ENCODE data around the gene PIP5K1B.
"Not testable (repeated sequence)": the region's sequence is repeated elsewhere in the genome, so short reads cannot be mapped to it uniquely, and the experiment has no call there.

The PIP5K1B gene

GRCh38 chr9:68704814-68705530 lies at the start of gene PIP5K1B:
Gene PIP5K1B, plus strand, starts transcription at chr9:68705240. Its CDS starts 117,375 bp downstream, at chr9:68822615.
- peak in 1 of 2 donors; percentile 15 for DNase-seq (ENCODE audit: low read depth in 1 of 2, low spot score in 1 of 2)

GRCh38 chr9:68664036-68664435 lies 41.0 kb upstream of the PIP5K1B start:
- DNase-seq (ENCODE audit: low read depth in 1 of 2, low spot score in 1 of 2) = no peak

GRCh38 chr9:68668127-68668526 lies 36.9 kb upstream of the PIP5K1B start:
- DNase-seq (ENCODE audit: low read depth in 1 of 2, low spot score in 1 of 2) = no peak

- no peak for DNase-seq (ENCODE audit: low read depth in 1 of 2, low spot score in 1 of 2)
Observed at GRCh38 chr9:68669218-68669617, 35.8 kb upstream of the PIP5K1B start.

- no peak for DNase-seq (ENCODE audit: low read depth in 1 of 2, low spot score in 1 of 2)
Observed at GRCh38 chr9:68672215-68672614, 32.8 kb upstream of the PIP5K1B start.

- DNase-seq (ENCODE audit: low read depth in 1 of 2, low spot score in 1 of 2) = no peak
Observed at GRCh38 chr9:68672625-68673024, 32.4 kb upstream of the PIP5K1B start.

- no peak for DNase-seq (ENCODE audit: low read depth in 1 of 2, low spot score in 1 of 2)
Observed at GRCh38 chr9:68678430-68678829, 26.6 kb upstream of the PIP5K1B start.

GRCh38 chr9:68683433-68683832 lies 21.6 kb upstream of the PIP5K1B start:
- DNase-seq (ENCODE audit: low read depth in 1 of 2, low spot score in 1 of 2) = no peak

- DNase-seq (ENCODE audit: low read depth in 1 of 2, low spot score in 1 of 2) = no peak
Observed at GRCh38 chr9:68685213-68685612, 19.8 kb upstream of the PIP5K1B start.

- no peak for DNase-seq (ENCODE audit: low read depth in 1 of 2, low spot score in 1 of 2)
Observed at GRCh38 chr9:68685770-68686169, 19.3 kb upstream of the PIP5K1B start.

GRCh38 chr9:68690088-68690487 lies 15.0 kb upstream of the PIP5K1B start:
- no peak for DNase-seq (ENCODE audit: low read depth in 1 of 2, low spot score in 1 of 2)

GRCh38 chr9:68692519-68692918 lies 12.5 kb upstream of the PIP5K1B start:
- no peak for DNase-seq (ENCODE audit: low read depth in 1 of 2, low spot score in 1 of 2)

GRCh38 chr9:68694125-68694524 lies 10.9 kb upstream of the PIP5K1B start:
- DNase-seq (ENCODE audit: low read depth in 1 of 2, low spot score in 1 of 2) = no peak

GRCh38 chr9:68697851-68698250 lies 7.2 kb upstream of the PIP5K1B start:
- DNase-seq (ENCODE audit: low read depth in 1 of 2, low spot score in 1 of 2) = no peak

- no peak for DNase-seq (ENCODE audit: low read depth in 1 of 2, low spot score in 1 of 2)
Observed at GRCh38 chr9:68698943-68699509, 6.0 kb upstream of the PIP5K1B start.

- not testable (repeated sequence) for DNase-seq (ENCODE audit: low read depth in 1 of 2, low spot score in 1 of 2)
Observed at GRCh38 chr9:68699625-68700024, 5.4 kb upstream of the PIP5K1B start.

- DNase-seq (ENCODE audit: low read depth in 1 of 2, low spot score in 1 of 2) = no peak
Observed at GRCh38 chr9:68702493-68702892, 2.5 kb upstream of the PIP5K1B start.

GRCh38 chr9:68703672-68704071 lies 1.4 kb upstream of the PIP5K1B start:
- no peak for DNase-seq (ENCODE audit: low read depth in 1 of 2, low spot score in 1 of 2)

- no peak for DNase-seq (ENCODE audit: low read depth in 1 of 2, low spot score in 1 of 2)
Observed at GRCh38 chr9:68704498-68704813, 584 bp upstream of the PIP5K1B start.

- DNase-seq (ENCODE audit: low read depth in 1 of 2, low spot score in 1 of 2) = no peak
Observed at GRCh38 chr9:68705531-68706362, 707 bp downstream of the PIP5K1B start.

- DNase-seq (ENCODE audit: low read depth in 1 of 2, low spot score in 1 of 2) = no peak
Observed at GRCh38 chr9:68706363-68707201, 1.5 kb downstream of the PIP5K1B start.
